ENCODE measurements around the gene IFT57. TPM values are rescaled to one million over a fixed set of nuclear protein-coding genes. Genes with fewer than 3 reads are reported as not detected.

The IFT57 gene
- total and polyA plus RNA-seq, 2 of the 8 experiments (the other 6 are each of a cell fraction or from before 2014, with no cell fraction given) = 15.1 to 27.8 TPM

DNA sequence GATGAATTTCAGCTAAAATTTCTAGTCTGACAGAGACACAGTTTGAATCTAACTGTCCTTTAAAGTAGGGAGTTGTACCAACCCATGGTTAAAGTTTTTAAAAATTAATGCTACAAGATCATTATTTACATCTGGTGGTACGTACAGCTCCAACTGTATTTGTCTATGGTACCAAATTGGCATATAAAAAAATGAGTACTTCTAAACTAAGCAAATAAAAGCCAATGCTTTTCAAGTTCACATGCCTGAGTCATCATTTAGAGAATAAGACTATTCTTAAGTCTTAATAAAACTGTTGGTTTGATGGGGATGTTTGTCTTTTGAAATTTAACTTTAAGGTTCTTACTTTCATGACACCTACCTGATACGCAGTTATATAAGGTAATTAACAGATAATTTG is 21.0 kb upstream of the IFT57 start:
- H3K18ac ChIP-seq (ENCODE audit: extremely low read depth, low read length) = no peak overlapping the region
- no peak overlapping the region for H3K9ac ChIP-seq (replicated peaks in 1 of 4; ENCODE audit: extremely low read depth in 1 of 4, low read depth in 3 of 4, low read length in 3 of 4)
- CTCF ChIA-PET (ENCODE audit: partially characterized antibody) = interaction anchor here (0.6 to 1.3 kb wide), 3 partner anchors 14 to 78 kb away, joined by 3 to 5 read pairs (median 4); no protein-coding TSS in a partner anchor
- no peaks in the 10 kb centered on the region for H3K9me3 ChIP-seq (ENCODE audit: insufficient read depth in 2 of 2, low read depth in 1 of 2, low read length in 1 of 2)
- no peak overlapping the region for H2BK5ac ChIP-seq (ENCODE audit: low read depth, low read length)
- TF ChIP-seq RNF2 (IDR thresholded peaks at IDR 0.05; ENCODE audit: borderline replicate concordance, low read depth, low read length, missing control alignments, poor library complexity, severe bottlenecking) (no peak), HDAC2 (IDR thresholded peaks at IDR 0.05; ENCODE audit: borderline replicate concordance in 1 of 2, low read depth in 2 of 2, low read length in 2 of 2) (no peak)
- no peak overlapping the region for H3K23ac ChIP-seq (ENCODE audit: insufficient read length)
- no peaks in the 10 kb centered on the region for H3K27me3 ChIP-seq (replicated peaks in 1 of 4; ENCODE audit: control insufficient read depth in 3 of 4, extremely low read depth in 1 of 4, insufficient read depth in 3 of 4, low read length in 3 of 4)
- POLR2A ChIA-PET (ENCODE audit: partially characterized antibody) = no interaction called here
- no peak overlapping the region for H4K8ac ChIP-seq (ENCODE audit: extremely low read depth, insufficient read depth, low read length)
- no peaks in the 10 kb centered on the region for H3K23me2 ChIP-seq (ENCODE audit: low read depth, low read length)
- H2AFZ ChIP-seq (ENCODE audit: low read length) = no peak overlapping the region
- H4K5ac ChIP-seq (ENCODE audit: insufficient read length, low read depth, low read length) = no peak overlapping the region
- no peak overlapping the region for H2AK5ac ChIP-seq (ENCODE audit: low read depth, low read length)
- no peak overlapping the region for H3K56ac ChIP-seq (replicated peaks; ENCODE audit: insufficient read length, low read depth, low read length)
- no peaks in the 10 kb centered on the region for H3K79me2 ChIP-seq (ENCODE audit: control insufficient read depth in 1 of 2, insufficient read depth in 2 of 2, low read length in 2 of 2)
- H3K4me2 ChIP-seq (ENCODE audit: insufficient read depth in 1 of 2, low read depth in 2 of 2, low read length in 2 of 2) = no peak overlapping the region
- H3K36me3 ChIP-seq (ENCODE audit: control insufficient read depth in 2 of 4, insufficient read depth in 4 of 4, low read length in 3 of 4) = no peaks in the 10 kb centered on the region
- H3K4ac ChIP-seq (replicated peaks; ENCODE audit: insufficient read length, low read depth, low read length) = no peak overlapping the region
- H3K27ac ChIP-seq (ENCODE audit: low read depth, low read length) = no peak overlapping the region
- FAIRE-seq = no peak
- H4K20me1 ChIP-seq (replicated peaks in 1 of 2; ENCODE audit: control insufficient read depth in 1 of 2, insufficient read depth in 2 of 2, low read length in 2 of 2) = no peaks in the 10 kb centered on the region
- no peaks in the 10 kb centered on the region for H3K4me1 ChIP-seq (replicated peaks in 1 of 4; ENCODE audit: control insufficient read depth in 3 of 4, insufficient read depth in 4 of 4, low read length in 3 of 4)
- H2BK12ac ChIP-seq (ENCODE audit: low read depth, low read length) = no peak overlapping the region
- no peak overlapping the region for H3K4me3 ChIP-seq (ENCODE audit: extremely low read depth in 1 of 4, insufficient read depth in 2 of 4, low read depth in 3 of 4, low read length in 4 of 4)
- no peak overlapping the region for H4K91ac ChIP-seq (replicated peaks; ENCODE audit: insufficient read length, low read length)
- no peak overlapping the region for H2BK20ac ChIP-seq (ENCODE audit: low read length)
- no peak overlapping the region for H2BK120ac ChIP-seq (replicated peaks; ENCODE audit: low read depth, low read length)
- 89% methylated on average over 2 of the region's 2 CpGs; no CpG with 5 or more reads in 1 of the 2 experiments for WGBS, 2 experiments (ENCODE audit: extremely low coverage in 1 of 2, insufficient coverage in 1 of 2, insufficient read length in 1 of 2, insufficient replicate concordance in 2 of 2, low coverage in 1 of 2, low lambda C conversion rate in 2 of 2, missing lambda C conversion rate in 1 of 2)
- no peaks in the 10 kb centered on the region for H3K79me1 ChIP-seq (ENCODE audit: low read depth, low read length)
- no peak overlapping the region for H3K14ac ChIP-seq (ENCODE audit: insufficient read length)
- DNase-seq (ENCODE audit: low read depth in 1 of 2, low spot score in 2 of 2) = no peak
- no peak overlapping the region for H2BK15ac ChIP-seq (ENCODE audit: low read length)
